Measurements from ENCODE around the gene TRIM28. TPM values are rescaled to one million over a fixed set of nuclear protein-coding genes. Genes with fewer than 3 reads are reported as not detected.
A peak's percentile ranks its signal among the peaks of the same experiment; 100 is the strongest.
"Not testable (repeated sequence)": the region's sequence is repeated elsewhere in the genome, so short reads cannot be mapped to it uniquely, and the experiment has no call there.

Gene TRIM28
- 100 to 1,000 TPM; 476 to 528 TPM for total RNA-seq

DNA sequence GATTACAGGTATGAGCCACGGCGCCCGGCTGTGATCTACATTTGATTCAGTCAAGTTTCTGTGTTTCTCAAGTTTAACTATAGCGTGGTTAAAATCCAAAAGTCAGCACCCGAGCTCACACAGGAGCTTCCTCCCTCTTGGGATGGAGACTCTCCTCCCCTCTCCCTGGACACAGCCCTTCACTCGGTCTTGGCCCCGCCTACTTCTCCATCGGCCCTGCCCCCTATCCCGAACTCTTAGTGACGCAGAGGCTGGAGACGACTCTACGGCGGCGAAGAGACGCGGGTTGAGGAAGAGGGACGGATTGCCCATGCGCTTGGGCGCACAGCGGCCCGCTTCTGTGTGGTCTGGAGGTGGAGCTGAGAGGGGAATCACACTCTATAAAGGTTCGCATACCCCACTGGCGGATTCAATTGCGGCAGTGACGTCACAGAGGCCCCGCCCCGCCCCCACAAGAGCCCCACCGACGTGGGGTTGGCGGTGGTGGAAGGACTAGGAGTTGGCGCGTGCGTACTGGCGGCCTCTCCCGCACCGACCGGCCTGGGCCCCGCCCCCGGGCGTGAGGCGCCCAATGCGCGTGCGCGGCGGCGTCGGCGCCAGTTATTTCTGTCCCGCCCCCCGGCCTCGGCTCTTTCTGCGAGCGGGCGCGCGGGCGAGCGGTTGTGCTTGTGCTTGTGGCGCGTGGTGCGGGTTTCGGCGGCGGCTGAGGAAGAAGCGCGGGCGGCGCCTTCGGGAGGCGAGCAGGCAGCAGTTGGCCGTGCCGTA is at the start of gene TRIM28:
TSS of gene TRIM28 (plus strand) at position 239 of the 765 bp plus-strand sequence. CDS start 694 bp downstream, outside the sequence.
- H3K27me3 Mint-ChIP-seq (ENCODE audit: low read depth) = peaks cover 18% of the 10 kb centered on the region
- H3K4me3 Mint-ChIP-seq = peak within 1 kb of the TSS; percentile 97
- ChIA-PET POLR2A (interaction anchor here (0.7 to 3.6 kb wide), 13 partner anchors 10 to 196 kb away, joined by 3 to 51 read pairs (median 4); partner anchors contain the start of genes CHMP2A, RPS5 and ZBTB45), CTCF (interaction anchor here (0.9 to 4.4 kb wide), 6 partner anchors 11 to 37 kb away, joined by 3 to 39 read pairs (median 6); partner anchors contain the start of genes CHMP2A and ZBTB45)
- peak within 1 kb of the TSS; percentile 96 for H3K27ac Mint-ChIP-seq
- DNase-seq (peak; percentile 100), ATAC-seq (peak; percentile 94)
- peaks cover 35% of the 10 kb centered on the region for H3K4me1 Mint-ChIP-seq (ENCODE audit: low read depth)
- peaks cover 41% of the 10 kb centered on the region for H3K36me3 Mint-ChIP-seq (ENCODE audit: low read depth)
- no peaks in the 10 kb centered on the region for H3K9me3 Mint-ChIP-seq (ENCODE audit: insufficient read depth)

DNA sequence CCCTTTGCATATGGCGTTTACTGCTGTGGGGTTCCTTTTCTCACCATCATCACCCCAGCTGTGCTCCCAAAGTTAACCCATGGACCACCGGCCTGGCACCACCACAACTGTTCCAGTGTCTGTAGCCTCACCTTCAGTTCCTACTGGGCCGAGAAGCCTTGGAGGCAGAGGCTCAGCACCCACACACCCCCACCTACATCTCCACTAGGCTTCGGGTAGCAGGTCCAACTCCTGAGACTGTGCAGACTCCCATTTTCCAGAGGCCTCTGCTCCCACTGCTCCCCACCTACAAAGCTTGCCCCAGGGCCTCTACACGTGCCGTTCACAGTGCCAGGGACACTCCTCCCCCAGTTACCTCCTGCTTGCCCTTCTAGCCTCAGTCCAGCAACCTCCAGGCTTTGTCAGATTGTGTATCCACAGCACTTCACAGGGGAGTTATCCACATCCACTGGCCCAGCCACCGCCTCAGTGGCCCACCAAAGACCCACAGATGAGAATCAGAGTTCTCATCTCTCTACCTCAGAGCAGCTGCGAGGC is 46.2 kb upstream of the TRIM28 start:
- H3K9me3 Mint-ChIP-seq (ENCODE audit: insufficient read depth) = no peaks in the 10 kb centered on the region
- H3K27me3 Mint-ChIP-seq (ENCODE audit: low read depth) = no peaks in the 10 kb centered on the region
- peaks cover 4% of the 10 kb centered on the region for H3K36me3 Mint-ChIP-seq (ENCODE audit: low read depth)
- H3K4me1 Mint-ChIP-seq (ENCODE audit: low read depth) = peaks cover 31% of the 10 kb centered on the region
- peak overlapping the region; percentile 85 for H3K4me3 Mint-ChIP-seq
- no peak for ATAC-seq
- POLR2A ChIA-PET = interaction anchor here (1.5 kb wide), 1 partner anchor 21 kb away, joined by 4 read pairs; no protein-coding TSS in a partner anchor
- peak overlapping the region; percentile 20 for H3K27ac Mint-ChIP-seq
- no peak for DNase-seq
- CTCF ChIA-PET = interaction anchor here (1.6 kb wide), 1 partner anchor 8 kb away, joined by 4 read pairs; no protein-coding TSS in a partner anchor

DNA sequence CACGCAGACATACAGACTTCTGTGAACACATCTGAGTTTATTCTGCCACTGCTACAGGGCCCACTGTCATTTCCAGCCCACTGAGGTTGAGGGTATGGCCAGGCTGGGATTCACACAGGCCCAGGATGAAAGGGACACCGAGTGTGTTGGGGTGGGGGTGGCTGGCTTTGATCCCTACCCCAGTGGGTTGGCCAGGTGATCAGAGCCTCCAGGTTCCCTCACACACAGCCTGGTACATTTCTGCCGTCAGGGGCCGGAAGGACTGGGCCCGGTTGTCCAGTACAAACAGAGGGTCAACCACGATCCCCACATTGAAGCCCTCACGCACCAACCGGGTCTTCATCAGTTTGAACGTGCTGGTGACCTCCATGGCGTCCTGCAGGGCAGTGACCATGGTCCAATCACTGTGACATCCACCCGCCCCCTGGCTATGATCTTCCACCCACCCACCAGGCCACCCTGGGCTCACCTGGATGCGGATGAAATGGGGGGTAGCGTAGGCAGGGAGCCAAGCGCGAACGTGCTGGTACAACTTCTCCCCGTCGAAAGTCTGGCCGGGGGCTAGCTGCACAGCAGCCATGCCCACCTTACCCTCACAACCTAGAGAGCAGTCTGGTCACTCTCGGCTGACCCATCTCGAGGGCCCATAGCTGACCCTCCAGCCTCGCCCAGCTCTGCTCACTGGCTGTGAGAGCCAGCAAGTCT is 45.4 kb upstream of the TRIM28 start:
- peaks cover 4% of the 10 kb centered on the region for H3K36me3 Mint-ChIP-seq (ENCODE audit: low read depth)
- peak; percentile 18 for DNase-seq
- H3K4me1 Mint-ChIP-seq (ENCODE audit: low read depth) = peaks cover 31% of the 10 kb centered on the region
- peak overlapping the region; percentile 88 for H3K27ac Mint-ChIP-seq
- no peak for ATAC-seq
- H3K9me3 Mint-ChIP-seq (ENCODE audit: insufficient read depth) = no peaks in the 10 kb centered on the region
- peak overlapping the region; percentile 85 for H3K4me3 Mint-ChIP-seq
- ChIA-PET CTCF (interaction anchor here (1.6 to 3.5 kb wide), 4 partner anchors 9 to 20 kb away, joined by 4 to 24 read pairs (median 12); partner anchors contain the start of genes SLC27A5 and ZBTB45), POLR2A (interaction anchor here (1.0 to 2.7 kb wide), 4 partner anchors 15 to 136 kb away, joined by 3 to 11 read pairs (median 4); partner anchors contain the start of genes CHMP2A and ZNF497)
- H3K27me3 Mint-ChIP-seq (ENCODE audit: low read depth) = no peaks in the 10 kb centered on the region

DNA sequence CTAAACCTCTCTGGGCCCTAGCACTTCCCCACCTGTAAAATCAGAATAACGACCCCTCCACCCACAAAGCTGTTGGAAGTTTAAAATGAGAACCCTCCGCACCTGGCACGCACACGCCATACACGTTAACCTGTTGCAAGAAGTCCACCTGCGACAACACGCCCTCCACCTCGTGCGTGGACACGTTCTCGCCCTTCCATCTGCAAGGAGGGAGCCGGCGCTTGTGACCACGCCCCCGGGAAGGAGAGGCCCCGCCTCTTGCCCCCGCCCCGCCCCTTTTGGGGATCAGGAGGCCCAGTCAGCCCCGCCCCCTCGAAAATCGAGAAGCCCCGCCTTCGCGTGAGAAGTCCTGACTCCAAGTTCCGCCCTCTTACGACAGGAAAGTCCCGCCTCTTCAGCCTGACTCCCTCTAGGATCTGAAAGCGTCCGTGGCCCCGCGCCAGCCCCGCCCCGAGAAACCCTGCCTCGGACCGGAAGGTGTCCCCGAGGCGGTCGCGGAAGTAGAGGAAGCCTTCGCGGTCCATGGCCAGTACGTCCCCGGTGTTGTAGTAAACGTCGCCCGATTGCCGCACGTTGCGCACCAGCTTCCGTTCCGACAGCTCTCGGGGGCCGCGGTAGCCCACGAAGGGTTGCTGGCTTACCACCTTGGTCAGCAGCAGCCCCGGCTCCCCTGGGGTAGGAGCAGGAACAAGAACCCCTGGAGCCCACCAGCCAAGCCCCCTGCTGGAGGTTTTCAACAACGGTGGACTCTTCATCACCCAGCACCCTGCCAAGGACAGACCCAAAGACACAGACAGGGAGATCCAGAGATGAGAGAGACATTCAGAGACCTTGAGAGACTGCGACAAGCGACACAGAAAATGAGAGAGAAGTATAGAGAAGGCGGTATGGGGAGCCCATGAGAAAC is 44.6 kb upstream of the TRIM28 start:
- Mint-ChIP-seq H3K27ac (peak overlapping the region; percentile 88), H3K36me3 (ENCODE audit: low read depth) (peaks cover 4% of the 10 kb centered on the region), H3K27me3 (ENCODE audit: low read depth) (no peaks in the 10 kb centered on the region), H3K4me1 (ENCODE audit: low read depth) (peaks cover 31% of the 10 kb centered on the region), H3K4me3 (peak overlapping the region; percentile 85), H3K9me3 (ENCODE audit: insufficient read depth) (no peaks in the 10 kb centered on the region)
- ATAC-seq (peak; percentile 97), DNase-seq (peak; percentile 99)
- ChIA-PET CTCF (interaction anchor here (1.1 to 3.5 kb wide), 7 partner anchors 10 to 82 kb away, joined by 3 to 24 read pairs (median 4); partner anchors contain the start of genes SLC27A5 and ZBTB45), POLR2A (interaction anchor here (0.7 to 2.7 kb wide), 4 partner anchors 14 to 137 kb away, joined by 3 to 11 read pairs (median 4); partner anchors contain the start of genes CHMP2A and ZNF497)

DNA sequence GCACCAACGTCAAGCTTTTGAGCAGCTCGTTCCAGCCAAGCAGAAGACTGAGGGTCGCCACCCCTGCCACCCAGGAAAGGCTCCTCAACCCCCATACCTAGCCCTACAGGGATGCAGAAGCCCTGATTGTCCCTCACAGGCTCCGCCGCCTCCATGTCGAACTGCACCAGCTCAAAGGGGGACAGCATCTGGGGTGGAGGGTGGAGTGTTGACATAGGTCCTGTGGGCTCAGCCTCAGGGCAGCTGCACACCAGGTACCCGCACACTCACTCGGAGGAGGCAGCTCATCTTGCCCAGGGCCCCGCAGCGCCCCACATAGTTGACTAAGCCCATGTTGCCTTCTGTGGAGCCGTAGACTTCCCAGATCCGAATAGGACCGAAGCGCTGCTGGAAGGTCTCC is 43.6 kb upstream of the TRIM28 start:
- peaks cover 4% of the 10 kb centered on the region for H3K36me3 Mint-ChIP-seq (ENCODE audit: low read depth)
- no peaks in the 10 kb centered on the region for H3K9me3 Mint-ChIP-seq (ENCODE audit: insufficient read depth)
- no peaks in the 10 kb centered on the region for H3K27me3 Mint-ChIP-seq (ENCODE audit: low read depth)
- H3K4me3 Mint-ChIP-seq = no peak overlapping the region
- ATAC-seq = no peak
- peaks cover 31% of the 10 kb centered on the region for H3K4me1 Mint-ChIP-seq (ENCODE audit: low read depth)
- H3K27ac Mint-ChIP-seq = no peak overlapping the region
- CTCF ChIA-PET = interaction anchor here (0.6 to 3.5 kb wide), 6 partner anchors 12 to 81 kb away, joined by 4 to 24 read pairs (median 6); partner anchors contain the start of genes SLC27A5 and ZBTB45
- POLR2A ChIA-PET = interaction anchor here (2.7 kb wide), 1 partner anchor 13 kb away, joined by 11 read pairs; no protein-coding TSS in a partner anchor
- no peak for DNase-seq

DNA sequence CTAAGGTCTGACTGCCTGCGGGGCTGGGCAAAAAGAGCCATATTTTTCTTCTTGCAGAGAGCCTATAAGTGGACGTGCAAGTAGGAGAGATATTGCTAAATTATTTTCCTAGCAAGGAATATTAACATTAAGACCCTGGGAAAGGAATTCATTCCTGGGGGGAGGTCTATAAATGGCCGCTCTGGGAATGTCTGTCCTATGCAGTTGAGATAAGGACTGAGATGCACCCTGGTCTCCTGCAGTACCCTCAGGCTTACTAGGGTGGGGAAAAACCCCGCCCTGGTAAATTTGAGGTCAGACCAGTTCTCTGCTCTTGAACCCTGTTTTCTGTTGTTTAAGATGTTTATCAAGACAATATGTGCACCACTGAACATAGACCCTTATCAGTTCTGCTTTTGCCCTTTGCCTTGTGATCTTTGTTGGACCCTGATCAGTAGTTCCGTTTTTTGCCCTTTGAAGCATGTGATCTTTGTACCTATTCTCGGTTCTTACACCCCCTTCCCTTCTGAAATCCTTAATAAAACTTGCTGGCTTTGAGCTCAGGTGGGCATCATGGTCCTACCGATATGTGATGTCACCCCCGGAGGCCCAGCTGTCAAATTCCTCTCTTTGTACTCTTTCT is 36.2 kb upstream of the TRIM28 start:
- H3K27me3 Mint-ChIP-seq (ENCODE audit: low read depth); H3K27ac Mint-ChIP-seq; H3K36me3 Mint-ChIP-seq (ENCODE audit: low read depth); DNase-seq; H3K4me3 Mint-ChIP-seq; ATAC-seq; H3K4me1 Mint-ChIP-seq (ENCODE audit: low read depth): not testable (repeated sequence)
- POLR2A ChIA-PET = interaction anchor here (0.6 kb wide), 1 partner anchor 689 kb away, joined by 3 read pairs; no protein-coding TSS in a partner anchor
- H3K9me3 Mint-ChIP-seq (ENCODE audit: insufficient read depth) = peaks cover 13% of the 10 kb centered on the region
- CTCF ChIA-PET = interaction anchor here (0.9 kb wide), 1 partner anchor 12 kb away, joined by 3 read pairs; the partner anchor contains the start of gene ZBTB45

DNA sequence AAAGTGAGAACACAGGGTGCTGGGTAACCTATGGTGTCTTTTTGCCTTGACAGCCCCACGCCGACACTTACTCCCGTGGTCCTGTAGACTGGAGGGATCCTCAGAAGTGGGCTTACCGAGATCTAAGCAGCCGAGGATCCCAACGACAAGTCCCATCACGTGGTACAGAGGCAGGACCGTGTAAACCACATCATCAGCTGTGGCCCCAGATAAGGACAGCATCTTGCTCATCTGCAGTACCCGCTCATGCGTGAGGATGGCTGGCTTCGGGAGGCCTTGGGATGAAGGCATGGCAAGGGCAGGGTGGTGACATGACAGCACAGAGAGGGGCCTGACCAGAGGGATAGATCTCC is 34.2 kb upstream of the TRIM28 start:
- Mint-ChIP-seq H3K4me3 (no peak overlapping the region), H3K27ac (no peak overlapping the region), H3K4me1 (ENCODE audit: low read depth) (peaks cover 17% of the 10 kb centered on the region), H3K36me3 (ENCODE audit: low read depth) (peaks cover 9% of the 10 kb centered on the region), H3K9me3 (ENCODE audit: insufficient read depth) (peaks cover 13% of the 10 kb centered on the region), H3K27me3 (ENCODE audit: low read depth) (no peaks in the 10 kb centered on the region)
- ATAC-seq = no peak
- DNase-seq = no peak
- ChIA-PET POLR2A (no interaction called here), CTCF (interaction anchor here (1.7 kb wide), 1 partner anchor 9 kb away, joined by 3 read pairs; no protein-coding TSS in a partner anchor)

DNA sequence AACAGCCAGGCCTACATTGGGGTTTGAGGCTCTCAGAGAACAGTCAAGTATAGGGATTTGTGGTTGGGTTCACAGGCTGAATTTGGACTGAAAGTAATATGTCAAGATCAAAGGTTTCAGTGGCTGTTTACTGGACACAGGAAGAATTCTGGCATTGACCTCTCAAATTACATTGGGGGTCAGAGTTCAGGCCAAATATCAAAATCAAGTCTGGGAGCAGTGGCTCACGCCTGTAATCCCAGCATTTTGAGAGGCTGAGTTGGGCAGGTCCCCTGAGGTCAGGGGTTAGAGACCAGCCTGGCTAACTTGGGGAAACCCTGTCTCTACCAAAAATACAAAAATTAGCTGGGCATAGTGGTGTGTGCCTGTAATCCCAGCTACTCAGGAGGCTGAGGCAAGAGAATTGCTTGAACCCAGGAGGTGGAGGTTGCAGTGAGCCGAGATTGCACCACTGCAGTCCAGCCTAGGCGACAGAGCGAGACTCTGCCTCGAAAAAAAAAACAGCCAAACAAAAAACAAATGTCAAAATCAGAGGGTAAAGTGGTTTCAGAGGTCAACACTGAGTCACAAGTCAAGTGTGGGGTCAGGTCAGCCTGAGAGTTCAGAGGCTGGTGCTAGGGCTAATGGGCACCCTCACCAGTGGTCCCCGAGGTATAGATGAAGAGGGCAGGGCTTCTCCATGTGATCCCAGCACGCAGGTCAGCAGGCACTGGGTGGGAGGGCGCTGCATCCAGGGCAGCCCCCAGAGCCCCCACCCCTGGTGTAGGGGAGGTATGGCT is 33.6 kb upstream of the TRIM28 start:
- ChIA-PET CTCF (interaction anchor here (1.2 to 1.7 kb wide), 2 partner anchors 8 to 10 kb away, joined by 3 read pairs; partner anchors contain the start of gene ZBTB45), POLR2A (interaction anchor here (1.6 kb wide), 1 partner anchor 35 kb away, joined by 4 read pairs; no protein-coding TSS in a partner anchor)
- no peak for ATAC-seq
- no peak for DNase-seq
- Mint-ChIP-seq H3K27me3 (ENCODE audit: low read depth) (no peaks in the 10 kb centered on the region), H3K4me3 (no peak overlapping the region), H3K27ac (peak overlapping the region; percentile 20), H3K4me1 (ENCODE audit: low read depth) (peaks cover 20% of the 10 kb centered on the region), H3K9me3 (ENCODE audit: insufficient read depth) (peaks cover 13% of the 10 kb centered on the region), H3K36me3 (ENCODE audit: low read depth) (peaks cover 12% of the 10 kb centered on the region)

DNA sequence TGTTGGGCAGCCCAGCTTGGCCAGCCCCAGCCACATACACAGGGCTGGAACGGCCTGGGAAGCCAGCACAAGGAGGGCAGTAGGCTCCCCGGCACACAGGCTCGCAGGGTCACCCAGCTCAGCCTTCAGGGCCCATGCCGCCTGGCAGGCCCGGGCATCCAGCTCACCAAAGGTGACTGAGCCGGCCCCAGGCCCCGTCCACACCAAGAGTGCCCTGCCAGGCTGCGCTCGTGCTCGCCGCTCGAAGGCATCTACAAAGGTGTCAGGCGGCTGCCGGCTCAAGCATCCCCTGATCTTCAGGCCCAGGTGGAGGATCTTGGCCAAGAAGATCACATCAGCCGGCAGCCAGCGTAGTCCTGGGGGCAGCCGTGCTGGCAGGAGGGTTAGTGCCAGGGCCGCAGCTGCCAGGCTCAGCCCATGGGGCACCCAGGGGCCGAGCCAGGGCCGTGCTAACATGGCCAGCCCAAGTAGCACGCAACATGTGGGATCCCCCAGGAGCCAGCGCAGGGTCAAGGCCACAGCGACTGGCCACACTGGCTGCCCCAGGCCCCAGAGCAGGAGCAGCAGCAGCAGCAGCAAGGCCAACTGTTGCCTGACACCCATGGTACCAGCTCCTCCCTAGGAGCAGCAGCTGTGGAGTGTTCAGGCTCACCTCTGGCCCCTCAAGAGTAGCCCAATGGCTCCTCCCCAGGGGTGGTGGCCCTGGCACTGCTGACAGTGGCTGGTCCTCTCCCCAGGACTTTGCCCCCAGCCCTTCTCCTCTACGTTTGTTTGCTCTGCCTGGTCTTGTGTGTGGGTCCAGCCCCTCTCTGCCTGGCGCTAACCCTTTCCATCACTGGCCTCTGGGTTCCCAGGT is 32.3 kb upstream of the TRIM28 start, which contains the start of gene SLC27A5:
TSS of gene SLC27A5 (minus strand) at position 640 of the 856 bp plus-strand sequence. CDS start at position 603, 37 bp downstream.
- Mint-ChIP-seq H3K4me1 (ENCODE audit: low read depth) (peaks cover 30% of the 10 kb centered on the region), H3K27me3 (ENCODE audit: low read depth) (no peaks in the 10 kb centered on the region), H3K4me3 (no peak within 1 kb of the TSS), H3K27ac (peak within 1 kb of the TSS; percentile 48), H3K36me3 (ENCODE audit: low read depth) (peaks cover 22% of the 10 kb centered on the region), H3K9me3 (ENCODE audit: insufficient read depth) (peaks cover 9% of the 10 kb centered on the region)
- ChIA-PET POLR2A (interaction anchor here (0.6 to 1.6 kb wide), 2 partner anchors 34 to 35 kb away, joined by 3 to 4 read pairs; no protein-coding TSS in a partner anchor), CTCF (interaction anchor here (1.2 to 1.7 kb wide), 2 partner anchors 8 to 12 kb away, joined by 3 to 4 read pairs; partner anchors contain the start of gene ZBTB45)
- DNase-seq (no peak), ATAC-seq (no peak)
